Measurements from ENCODE around the gene PDCD10.
A peak's percentile ranks its signal among the peaks of the same experiment; 100 is the strongest.

Gene PDCD10

DNA sequence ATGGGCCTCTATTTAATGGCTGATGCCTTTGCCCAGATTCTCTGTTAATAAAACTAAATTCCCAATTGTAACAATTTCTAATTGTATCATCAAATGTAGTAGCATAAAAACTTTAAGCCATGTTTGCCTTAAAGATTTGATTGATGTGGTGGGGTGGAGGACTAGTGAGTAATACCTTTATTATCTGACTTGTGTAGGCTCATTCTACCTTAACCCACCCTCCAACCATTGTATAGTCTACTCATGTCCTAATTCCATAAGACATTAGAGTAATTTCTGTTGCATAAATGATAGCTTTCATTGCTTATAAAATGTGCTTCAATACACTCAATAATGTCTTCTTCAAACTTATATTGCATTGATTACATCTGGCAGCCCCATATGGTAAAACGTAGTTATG lies 26.6 kb upstream of the PDCD10 start:
- no peak overlapping the region for H3K9ac ChIP-seq
- H3K36me3 ChIP-seq (ENCODE audit: insufficient read depth): no peaks in the 10 kb centered on the region
- H3K4me3 ChIP-seq (IDR thresholded peaks at IDR 0.05; ENCODE audit: insufficient read depth, low read depth, low read length): no peak overlapping the region
- no peak overlapping the region for H3K4me2 ChIP-seq
- H2AFZ ChIP-seq (ENCODE audit: low read depth): no peak overlapping the region
- TF ChIP-seq, protein P1, sequence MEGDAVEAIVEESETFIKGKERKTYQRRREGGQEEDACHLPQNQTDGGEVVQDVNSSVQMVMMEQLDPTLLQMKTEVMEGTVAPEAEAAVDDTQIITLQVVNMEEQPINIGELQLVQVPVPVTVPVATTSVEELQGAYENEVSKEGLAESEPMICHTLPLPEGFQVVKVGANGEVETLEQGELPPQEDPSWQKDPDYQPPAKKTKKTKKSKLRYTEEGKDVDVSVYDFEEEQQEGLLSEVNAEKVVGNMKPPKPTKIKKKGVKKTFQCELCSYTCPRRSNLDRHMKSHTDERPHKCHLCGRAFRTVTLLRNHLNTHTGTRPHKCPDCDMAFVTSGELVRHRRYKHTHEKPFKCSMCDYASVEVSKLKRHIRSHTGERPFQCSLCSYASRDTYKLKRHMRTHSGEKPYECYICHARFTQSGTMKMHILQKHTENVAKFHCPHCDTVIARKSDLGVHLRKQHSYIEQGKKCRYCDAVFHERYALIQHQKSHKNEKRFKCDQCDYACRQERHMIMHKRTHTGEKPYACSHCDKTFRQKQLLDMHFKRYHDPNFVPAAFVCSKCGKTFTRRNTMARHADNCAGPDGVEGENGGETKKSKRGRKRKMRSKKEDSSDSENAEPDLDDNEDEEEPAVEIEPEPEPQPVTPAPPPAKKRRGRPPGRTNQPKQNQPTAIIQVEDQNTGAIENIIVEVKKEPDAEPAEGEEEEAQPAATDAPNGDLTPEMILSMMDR (conservative IDR thresholded peaks at IDR 0.05; ENCODE audit: low read depth, low read length): no peak
- no peaks in the 10 kb centered on the region for H3K79me2 ChIP-seq (ENCODE audit: insufficient read depth, low read depth)
- H3K27ac ChIP-seq: no peak overlapping the region
- no peaks in the 10 kb centered on the region for H4K20me1 ChIP-seq (ENCODE audit: insufficient read depth)
- no peaks in the 10 kb centered on the region for H3K27me3 ChIP-seq (ENCODE audit: insufficient read depth, low read depth)
- peaks cover 9% of the 10 kb centered on the region for H3K4me1 ChIP-seq (ENCODE audit: low read depth, poor library complexity, severe bottlenecking)

DNA sequence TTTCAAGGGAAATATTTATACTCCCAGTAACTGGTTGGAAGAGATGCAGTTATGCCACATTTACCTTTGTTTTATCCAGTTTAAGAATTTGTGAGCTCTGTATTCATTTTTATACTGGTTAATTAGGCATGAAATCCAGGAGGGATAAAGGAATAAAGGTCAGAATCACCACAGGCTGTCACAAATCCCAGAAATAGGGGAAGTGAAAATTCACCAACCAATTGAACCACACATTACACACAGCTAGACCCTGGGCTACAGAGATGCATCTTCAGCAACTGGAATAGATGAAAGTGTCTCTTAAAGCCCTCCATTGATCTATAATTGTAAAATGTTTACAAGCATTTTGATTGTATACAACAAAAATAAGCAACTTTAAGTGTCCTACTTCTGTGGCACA lies 19.4 kb upstream of the PDCD10 start:
- Histone ChIP-seq H2AFZ (ENCODE audit: low read depth) (no peak overlapping the region), H3K79me2 (ENCODE audit: insufficient read depth, low read depth) (no peaks in the 10 kb centered on the region), H3K27me3 (ENCODE audit: insufficient read depth, low read depth) (no peaks in the 10 kb centered on the region), H3K4me3 (IDR thresholded peaks at IDR 0.05; ENCODE audit: insufficient read depth, low read depth, low read length) (no peak overlapping the region), H3K4me1 (ENCODE audit: low read depth, poor library complexity, severe bottlenecking) (peaks cover 19% of the 10 kb centered on the region), H3K4me2 (no peak overlapping the region), H3K27ac (no peak overlapping the region), H3K9ac (no peak overlapping the region), H4K20me1 (ENCODE audit: insufficient read depth) (no peaks in the 10 kb centered on the region), H3K36me3 (ENCODE audit: insufficient read depth) (no peaks in the 10 kb centered on the region)
- TF ChIP-seq, protein P1 (conservative IDR thresholded peaks at IDR 0.05; ENCODE audit: low read depth, low read length): no peak

DNA sequence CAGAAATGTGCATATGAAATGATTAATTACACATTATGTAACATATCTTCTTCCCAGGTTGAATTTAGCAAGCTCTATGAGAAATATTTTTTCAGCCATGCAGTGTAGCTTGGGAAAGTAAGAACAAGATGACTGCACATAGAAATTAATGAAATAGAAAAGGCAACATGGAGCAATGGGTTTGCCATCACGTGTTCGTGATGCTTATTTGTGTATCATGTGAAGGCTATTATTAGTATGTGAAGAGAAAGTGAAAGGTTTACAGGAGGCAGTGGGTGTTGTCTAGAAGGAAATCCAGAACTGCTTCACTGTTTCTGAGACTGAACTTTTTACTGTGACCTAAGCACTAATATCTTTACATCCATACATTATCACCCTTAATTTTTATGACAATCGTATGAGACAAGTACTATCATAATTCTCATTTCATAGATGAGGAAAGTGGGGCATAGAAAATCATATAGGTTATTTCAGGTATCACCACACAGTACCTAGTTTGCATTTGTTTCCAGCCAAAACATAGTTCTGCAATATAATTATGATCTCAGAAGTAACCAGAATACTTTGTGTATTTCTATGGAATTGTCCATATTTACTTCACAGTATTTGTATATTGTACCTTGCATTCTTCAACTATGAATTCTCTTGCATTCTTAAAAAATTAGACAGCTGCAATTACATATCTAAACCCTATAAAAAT lies 15.7 kb upstream of the PDCD10 start:
- Histone ChIP-seq H3K27ac (no peak overlapping the region), H3K4me3 (IDR thresholded peaks at IDR 0.05; ENCODE audit: insufficient read depth, low read depth, low read length) (no peak overlapping the region), H3K79me2 (ENCODE audit: insufficient read depth, low read depth) (no peaks in the 10 kb centered on the region), H3K27me3 (ENCODE audit: insufficient read depth, low read depth) (no peaks in the 10 kb centered on the region), H2AFZ (ENCODE audit: low read depth) (peak overlapping the region; percentile 12; the same call in 1 of the 2 replicates), H4K20me1 (ENCODE audit: insufficient read depth) (no peaks in the 10 kb centered on the region), H3K36me3 (ENCODE audit: insufficient read depth) (no peaks in the 10 kb centered on the region), H3K4me1 (ENCODE audit: low read depth, poor library complexity, severe bottlenecking) (peaks cover 19% of the 10 kb centered on the region), H3K4me2 (peak overlapping the region; percentile 64), H3K9ac (no peak overlapping the region)
- TF ChIP-seq, protein P1 (conservative IDR thresholded peaks at IDR 0.05; ENCODE audit: low read depth, low read length): no peak

DNA sequence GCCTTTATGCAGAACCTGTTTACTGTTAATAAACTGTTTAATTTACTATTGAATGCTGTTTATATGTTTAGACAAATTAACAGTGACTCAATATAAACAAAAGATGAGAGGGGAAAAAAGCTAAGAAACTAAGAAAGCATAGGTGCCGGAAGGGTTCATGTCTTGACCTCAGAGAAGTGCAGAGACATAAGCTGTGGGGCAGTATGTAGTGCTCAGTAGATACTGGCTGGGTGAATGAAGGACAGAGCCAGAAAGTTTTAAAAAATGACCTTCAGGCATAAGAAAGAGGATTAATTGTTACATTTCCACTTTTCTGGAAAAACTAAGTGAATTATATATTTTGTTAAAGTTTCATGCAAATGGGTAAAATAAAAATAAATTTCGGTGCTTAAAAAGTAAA lies 15.0 kb upstream of the PDCD10 start:
- H3K4me1 ChIP-seq (ENCODE audit: low read depth, poor library complexity, severe bottlenecking): peaks cover 19% of the 10 kb centered on the region
- no peak overlapping the region for H2AFZ ChIP-seq (ENCODE audit: low read depth)
- H4K20me1 ChIP-seq (ENCODE audit: insufficient read depth): no peaks in the 10 kb centered on the region
- H3K36me3 ChIP-seq (ENCODE audit: insufficient read depth): no peaks in the 10 kb centered on the region
- no peaks in the 10 kb centered on the region for H3K27me3 ChIP-seq (ENCODE audit: insufficient read depth, low read depth)
- H3K4me2 ChIP-seq: peak overlapping the region; percentile 64; the same call in 1 of the 2 replicates
- no peak overlapping the region for H3K9ac ChIP-seq
- no peaks in the 10 kb centered on the region for H3K79me2 ChIP-seq (ENCODE audit: insufficient read depth, low read depth)
- no peak overlapping the region for H3K27ac ChIP-seq
- TF ChIP-seq, protein P1 (conservative IDR thresholded peaks at IDR 0.05; ENCODE audit: low read depth, low read length): no peak
- no peak overlapping the region for H3K4me3 ChIP-seq (IDR thresholded peaks at IDR 0.05; ENCODE audit: insufficient read depth, low read depth, low read length)
